RWPE2 (cell line): ENCODE data around the gene TBX15.

Experiments used
- ATAC-seq: fragments of 200-7000 bp; cut with Tn5 transposase; 3 replicates; pipeline ENCODE4 v1.9.1; 2021; ENCODE audit warnings: low read depth
- DNase-seq: peaks from one replicate; pipeline ENCODE4 v3.0.0-alpha.2; 2020; ENCODE audit warnings: low spot score
- H3K27ac ChIP-seq: fragments of 450-650 bp; 2 replicates; pipeline ENCODE4 v1.5.1; 2017; ENCODE audit warnings: mild to moderate bottlenecking; ENCODE audit not compliant: poor library complexity, severe bottlenecking
- H3K27me3 ChIP-seq: fragments of 250-450 bp; sonication (Bioruptor Pico); 2 replicates; pipeline ENCODE4 v1.5.1; 2021; ENCODE audit warnings: mild to moderate bottlenecking, moderate library complexity; ENCODE audit not compliant: insufficient read depth, poor library complexity, severe bottlenecking
- H3K36me3 ChIP-seq: fragments of 250-450 bp; sonication (Bioruptor Pico); 2 replicates; pipeline ENCODE4 v1.5.1; 2020; ENCODE audit warnings: low read depth, mild to moderate bottlenecking, moderate library complexity
- H3K4me1 ChIP-seq: fragments of 250-450 bp; sonication (Bioruptor Pico); 2 replicates; pipeline ENCODE4 v1.5.1; 2021; ENCODE audit warnings: mild to moderate bottlenecking, moderate library complexity; ENCODE audit not compliant: insufficient read depth, poor library complexity, severe bottlenecking
- H3K4me3 ChIP-seq: fragments of 250-450 bp; sonication (Bioruptor Pico); 2 replicates; pipeline ENCODE4 v1.5.1; 2021; ENCODE audit warnings: mild to moderate bottlenecking, moderate library complexity; ENCODE audit not compliant: severe bottlenecking
- H3K9me3 ChIP-seq: fragments of 250-450 bp; sonication (Bioruptor Pico); 2 replicates; pipeline ENCODE4 v1.5.1; 2021; ENCODE audit warnings: mild to moderate bottlenecking, moderate library complexity; ENCODE audit not compliant: severe bottlenecking
- CTCF ChIP-seq: fragments of 450-650 bp; IDR thresholded peaks from one replicate; pipeline ENCODE4 v1.5.1; 2017; ENCODE audit warnings: mild to moderate bottlenecking, moderate library complexity; ENCODE audit not compliant: poor library complexity, severe bottlenecking

The TBX15 gene

GRCh38 chr1:118914379-118915161 lies 73.6 kb downstream of the TBX15 start:
- Histone ChIP-seq H3K27ac (no peak overlapping the region), H3K4me3 (no peak overlapping the region), H3K4me1 (no peaks in the 10 kb centered on the region), H3K9me3 (no peaks in the 10 kb centered on the region), H3K36me3 (no peaks in the 10 kb centered on the region), H3K27me3 (peaks cover 4% of the 10 kb centered on the region)
- DNase-seq = no peak
- TF ChIP-seq CTCF = no peak
- no peak for ATAC-seq

GRCh38 chr1:118913818-118914217 lies 74.3 kb downstream of the TBX15 start:
- ATAC-seq (no peak), DNase-seq (no peak)
- Histone ChIP-seq H3K9me3 (no peaks in the 10 kb centered on the region), H3K27me3 (peaks cover 4% of the 10 kb centered on the region), H3K4me1 (no peaks in the 10 kb centered on the region), H3K36me3 (no peaks in the 10 kb centered on the region), H3K27ac (no peak overlapping the region), H3K4me3 (no peak overlapping the region)
- TF ChIP-seq CTCF = no peak

GRCh38 chr1:118912574-118912973 lies 75.6 kb downstream of the TBX15 start:
- H3K4me1 ChIP-seq = no peaks in the 10 kb centered on the region
- TF ChIP-seq CTCF = no peak

GRCh38 chr1:118911571-118911970 lies 76.6 kb downstream of the TBX15 start:
- peaks cover 4% of the 10 kb centered on the region for H3K27me3 ChIP-seq
- TF ChIP-seq CTCF = no peak
- H3K4me3 ChIP-seq = no peak overlapping the region
- DNase-seq = no peak
- no peaks in the 10 kb centered on the region for H3K9me3 ChIP-seq
- no peaks in the 10 kb centered on the region for H3K4me1 ChIP-seq
- no peaks in the 10 kb centered on the region for H3K36me3 ChIP-seq
- no peak overlapping the region for H3K27ac ChIP-seq
- ATAC-seq = no peak

More at GRCh38 chr1:118912574-118912973, 75.6 kb downstream of the TBX15 start:
- ATAC-seq (no peak), DNase-seq (no peak)
- no peaks in the 10 kb centered on the region for H3K9me3 ChIP-seq
- H3K36me3 ChIP-seq = no peaks in the 10 kb centered on the region
- H3K4me3 ChIP-seq = no peak overlapping the region
- H3K27me3 ChIP-seq = peaks cover 4% of the 10 kb centered on the region
- H3K27ac ChIP-seq = no peak overlapping the region

GRCh38 chr1:118907466-118907865 lies 80.7 kb downstream of the TBX15 start:
- no peak overlapping the region for H3K27ac ChIP-seq
- ATAC-seq = no peak
- H3K4me3 ChIP-seq = no peak overlapping the region
- no peaks in the 10 kb centered on the region for H3K4me1 ChIP-seq
- DNase-seq = no peak
- TF ChIP-seq CTCF = no peak
- H3K36me3 ChIP-seq = no peaks in the 10 kb centered on the region
- H3K9me3 ChIP-seq = no peaks in the 10 kb centered on the region
- peaks cover 3% of the 10 kb centered on the region for H3K27me3 ChIP-seq
